ENCODE data around the gene MPDZ.

MPDZ gene

GRCh38 chr9:13173553-13173952, 105.9 kb downstream of the MPDZ start:
- no peak for DNase-seq (ENCODE audit: low spot score)
- no peak for TF ChIP-seq CTCF (IDR thresholded peaks at IDR 0.05; ENCODE audit: extremely low read depth, missing control alignments)

- DNase-seq (ENCODE audit: low spot score), result no peak
- TF ChIP-seq CTCF (IDR thresholded peaks at IDR 0.05; ENCODE audit: extremely low read depth, missing control alignments), result no peak
Measured at GRCh38 chr9:13171261-13171660, 108.2 kb downstream of the MPDZ start.

- no peak for DNase-seq (ENCODE audit: low spot score)
- no peak for TF ChIP-seq CTCF (IDR thresholded peaks at IDR 0.05; ENCODE audit: extremely low read depth, missing control alignments)
Measured at GRCh38 chr9:13166996-13167395, 112.5 kb downstream of the MPDZ start.

- no peak for TF ChIP-seq CTCF (IDR thresholded peaks at IDR 0.05; ENCODE audit: extremely low read depth, missing control alignments)
- DNase-seq (ENCODE audit: low spot score), result no peak
Measured at GRCh38 chr9:13165956-13166355, 113.5 kb downstream of the MPDZ start.

GRCh38 chr9:13165236-13165945, 114.1 kb downstream of the MPDZ start:
- no peak for DNase-seq (ENCODE audit: low spot score)
- no peak for TF ChIP-seq CTCF (IDR thresholded peaks at IDR 0.05; ENCODE audit: extremely low read depth, missing control alignments)

- DNase-seq (ENCODE audit: low spot score), result no peak
- no peak for TF ChIP-seq CTCF (IDR thresholded peaks at IDR 0.05; ENCODE audit: extremely low read depth, missing control alignments)
Measured at GRCh38 chr9:13163946-13164345, 115.5 kb downstream of the MPDZ start.

GRCh38 chr9:13163287-13163686, 116.2 kb downstream of the MPDZ start:
- no peak for TF ChIP-seq CTCF (IDR thresholded peaks at IDR 0.05; ENCODE audit: extremely low read depth, missing control alignments)
- DNase-seq (ENCODE audit: low spot score), result no peak
